ENCODE measurements around the gene KREMEN2. TPM values are rescaled to one million over a fixed set of nuclear protein-coding genes. Genes with fewer than 3 reads are reported as not detected.

Gene KREMEN2
- total and polyA plus RNA-seq, 2 of the 4 experiments (the other 2 are of a cell fraction) = 0.03 TPM; not detected in 1

DNA sequence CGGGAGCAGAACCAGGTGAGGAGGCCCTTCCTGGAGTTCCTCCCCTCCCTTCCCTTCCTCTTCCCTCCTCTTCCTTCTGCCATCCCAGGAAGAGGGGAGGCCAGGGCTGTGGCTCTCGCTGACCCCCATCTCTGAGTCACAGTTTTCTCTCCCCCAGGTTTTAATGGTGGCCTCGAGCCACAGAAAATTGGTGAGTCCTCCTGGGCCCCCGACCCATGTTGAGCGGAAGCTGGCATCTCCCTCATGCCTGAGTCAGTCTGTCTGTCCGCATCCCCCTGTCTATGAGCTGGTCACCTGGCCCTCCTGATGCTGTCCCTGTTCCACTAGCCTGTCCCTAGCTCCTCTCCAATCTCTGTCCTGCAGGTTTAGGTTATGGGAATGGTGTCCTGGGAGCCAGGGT is 35.9 kb downstream of the KREMEN2 start:
- in situ Hi-C loops (cut with MboI; ENCODE audit: low sequenced_read_pairs) = no loop called here
- no peak for ATAC-seq (ENCODE audit: low read depth)
- no peak overlapping the region for H4K5ac ChIP-seq (ENCODE audit: low read depth, low read length)
- no peak overlapping the region for H3K18ac ChIP-seq (ENCODE audit: low read depth, low read length)
- H4K20me1 ChIP-seq (ENCODE audit: insufficient read depth, low read length) = no peaks in the 10 kb centered on the region
- H3K4me3 ChIP-seq (ENCODE audit: insufficient read depth, low read depth, low read length) = no peak overlapping the region
- no peaks in the 10 kb centered on the region for H3K79me1 ChIP-seq (ENCODE audit: low read depth in 1 of 2, low read length in 2 of 2)
- no peaks in the 10 kb centered on the region for H3K4me1 ChIP-seq (ENCODE audit: control insufficient read depth, insufficient read depth, low read length)
- H3K9me3 ChIP-seq (ENCODE audit: control insufficient read depth, insufficient read depth, low read length) = no peaks in the 10 kb centered on the region
- H3K27ac ChIP-seq (ENCODE audit: insufficient read depth, low read length) = no peak overlapping the region
- dilution Hi-C loops (cut with HindIII; ENCODE audit: low sequenced_read_pairs, unreplicated experiment) = no loop called here
- H4K8ac ChIP-seq (ENCODE audit: low read depth in 2 of 2, low read length in 2 of 2) = no peak overlapping the region
- CTCF ChIA-PET = no interaction called here
- WGBS, 2 experiments (ENCODE audit: extremely low coverage in 2 of 2, insufficient read length in 1 of 2) = 100% methylated on average over 1 of the region's 6 CpGs; no CpG with 5 or more reads in 1 of the 2 experiments
- no peak overlapping the region for H2AFZ ChIP-seq (replicated peaks; ENCODE audit: low read length, poor library complexity)
- H3K27me3 ChIP-seq (ENCODE audit: control insufficient read depth, insufficient read depth, low read length) = peaks cover 52% of the 10 kb centered on the region
- BruUV-seq (replicated peaks) = no TSS peak
- H3K4ac ChIP-seq (ENCODE audit: low read depth, low read length) = no peak overlapping the region
- no peak overlapping the region for H2BK20ac ChIP-seq (ENCODE audit: low read depth, low read length)
- intact Hi-C loops (cut with micrococcal nuclease) = no loop called here
- no peak overlapping the region for H2BK5ac ChIP-seq (ENCODE audit: low read depth, low read length, poor library complexity, severe bottlenecking)
- no peak overlapping the region for H3K23ac ChIP-seq (ENCODE audit: low read depth, low read length)
- no peak overlapping the region for H2BK120ac ChIP-seq (ENCODE audit: low read depth, low read length)
- no peak for TF ChIP-seq CEBPB (IDR thresholded peaks at IDR 0.05; ENCODE audit: low read depth, low read length)
- no peak for TF ChIP-seq BHLHE40 (IDR thresholded peaks at IDR 0.05; ENCODE audit: low read depth, low read length)
- no peak for TF ChIP-seq FOS (IDR thresholded peaks at IDR 0.05; ENCODE audit: low read depth, low read length)
- no peak for TF ChIP-seq RFX5 (IDR thresholded peaks at IDR 0.05; ENCODE audit: low read depth, low read length)
- no peak for TF ChIP-seq SMC3 (IDR thresholded peaks at IDR 0.05; ENCODE audit: low read depth, low read length)
- TF ChIP-seq RAD21 (IDR thresholded peaks at IDR 0.05; ENCODE audit: low read length) = no peak
- TF ChIP-seq NFE2L2 (IDR thresholded peaks at IDR 0.05; ENCODE audit: low read depth, low read length) = no peak
- H3K9ac ChIP-seq (ENCODE audit: low read depth, low read length) = no peak overlapping the region
- no peak overlapping the region for H2AK9ac ChIP-seq (replicated peaks; ENCODE audit: low read depth, low read length, poor library complexity)
- no peak overlapping the region for H3K4me2 ChIP-seq (ENCODE audit: low read depth, low read length)
- no peak overlapping the region for H3K56ac ChIP-seq (ENCODE audit: extremely low read depth, insufficient read depth, low read length)
- H3K14ac ChIP-seq (replicated peaks; ENCODE audit: low read depth, low read length) = no peak overlapping the region
- H4K91ac ChIP-seq (ENCODE audit: insufficient read depth, low read depth, low read length) = no peak overlapping the region
- no peak for DNase-seq
- H3K36me3 ChIP-seq (ENCODE audit: control insufficient read depth, insufficient read depth, low read length) = no peaks in the 10 kb centered on the region
- H2AK5ac ChIP-seq (ENCODE audit: low read depth, low read length) = no peak overlapping the region
- no peaks in the 10 kb centered on the region for H3K9me1 ChIP-seq (ENCODE audit: insufficient read depth, low read length)
- H2BK15ac ChIP-seq (ENCODE audit: low read depth, low read length) = no peak overlapping the region
- POLR2A ChIA-PET (ENCODE audit: unreplicated experiment) = no interaction called here
